Skin epidermis (tissue), 12 donors: ENCODE results near the gene CXCR6.
"Not testable (repeated sequence)": the region's sequence is repeated elsewhere in the genome, so short reads cannot be mapped to it uniquely, and the experiment has no call there.

ENCODE experiments used
- H3K27ac ChIP-seq, 21 experiments: fragments of 200-600 bp; sonication (generic) in 11 of 21; one replicate each; pipeline ENCODE4 v1.5.0; 2020; ENCODE audit warnings: mild to moderate bottlenecking in 3 of 21, inconsistent platforms in 2 of 21, moderate library complexity in 2 of 21
- H3K4me3 ChIP-seq, 7 experiments: fragments of 200-600 bp; sonication (generic) in 2 of 7; one replicate each; pipeline ENCODE4 v1.5.0; 2020; ENCODE audit warnings: inconsistent platforms in 2 of 7, mild to moderate bottlenecking in 2 of 7, moderate library complexity in 1 of 7

Gene CXCR6

DNA sequence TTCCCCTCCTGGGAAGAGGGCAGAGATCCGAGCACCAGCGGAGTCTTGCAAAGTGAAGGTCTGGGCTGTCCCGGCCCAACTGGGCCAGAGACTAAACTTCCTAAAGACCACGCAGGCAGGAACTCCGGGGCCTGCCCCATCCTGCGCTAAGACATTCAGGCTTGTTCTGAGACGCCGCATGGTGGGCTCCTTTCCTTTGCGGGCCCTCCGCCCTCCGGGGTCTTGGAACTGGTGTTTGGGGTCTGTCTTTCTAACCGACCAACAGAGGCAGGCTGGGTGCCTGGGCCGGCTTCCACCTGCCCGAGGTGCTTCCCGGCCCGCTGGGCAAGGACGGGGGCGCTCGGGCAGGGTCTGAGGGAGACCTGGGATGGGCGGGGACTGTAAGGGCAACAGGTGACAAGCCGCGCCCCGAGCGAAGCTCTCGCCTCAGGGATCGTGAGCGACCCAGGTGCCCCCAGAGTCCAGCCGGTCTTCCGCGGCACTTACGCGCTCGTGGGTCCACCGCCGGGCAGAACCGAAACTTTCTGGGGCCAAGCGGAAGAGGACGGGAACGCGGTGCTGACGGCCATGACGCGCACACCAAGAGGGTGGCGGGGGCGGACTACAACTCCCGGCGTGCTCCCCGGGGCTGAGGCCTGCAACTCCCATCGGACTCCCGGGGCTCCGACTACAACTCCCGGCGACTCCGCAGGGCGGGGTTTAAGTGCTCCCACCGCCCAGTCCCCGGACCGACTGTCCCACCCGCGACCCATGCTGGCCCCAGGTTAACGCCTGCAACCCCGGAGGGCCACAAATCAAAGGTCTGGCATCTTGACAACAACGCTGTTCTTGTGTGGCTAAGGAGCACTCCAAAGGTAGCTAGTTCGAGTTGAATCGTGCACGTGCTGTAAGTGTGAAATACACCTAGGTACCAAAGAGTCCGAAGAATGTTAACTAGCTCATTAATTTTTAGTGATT is 52.2 kb downstream of the CXCR6 start, which contains the start of gene FYCO1:
TSS of gene FYCO1 (minus strand) at position 589 of the 957 bp plus-strand sequence. CDS start 10,914 bp downstream, outside the sequence.
- peak within 1 kb of the TSS; percentile 74 to 99 (median 94) for H3K27ac ChIP-seq
- peak within 1 kb of the TSS; percentile 59 to 93 (median 75) for H3K4me3 ChIP-seq

DNA sequence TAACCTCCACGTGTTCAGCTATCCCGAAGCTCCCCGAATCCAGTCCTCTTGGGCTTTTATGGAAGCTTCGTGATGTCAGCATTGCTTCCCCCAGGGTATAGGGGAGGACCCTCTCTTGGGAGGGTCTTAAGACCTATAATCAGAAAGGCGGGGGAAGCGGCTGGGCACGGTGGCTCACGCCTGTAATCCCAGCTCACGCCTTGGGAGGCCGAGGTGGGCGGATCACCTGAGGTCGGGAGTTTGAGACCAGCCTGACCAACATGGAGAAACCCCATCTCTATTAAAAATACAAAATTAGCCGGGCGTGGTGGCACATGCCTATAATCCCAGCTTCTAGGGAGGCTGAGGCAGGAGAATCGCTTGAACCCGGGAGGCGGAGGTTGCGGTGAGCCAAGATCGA is 54.2 kb downstream of the CXCR6 start:
- H3K27ac ChIP-seq, H3K4me3 ChIP-seq: not testable (repeated sequence)

DNA sequence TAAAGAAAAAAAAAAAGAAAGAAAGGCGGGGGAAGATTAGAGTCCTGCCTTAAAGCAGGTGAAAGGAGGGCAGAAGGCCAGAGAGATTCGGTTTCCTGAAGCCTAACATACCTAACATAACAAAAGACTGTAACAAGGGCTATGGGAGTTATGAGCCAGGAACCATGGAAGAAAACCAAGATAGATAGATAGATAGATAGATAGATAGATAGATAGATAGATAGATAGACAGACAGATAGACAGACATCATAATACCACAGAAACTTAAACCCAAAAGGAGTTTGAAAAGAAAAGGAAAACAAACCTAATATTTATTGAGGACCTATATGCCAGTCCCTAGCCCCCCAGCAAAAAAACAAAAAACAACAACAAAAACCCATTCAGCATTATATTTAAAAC is 54.7 kb downstream of the CXCR6 start:
- Histone ChIP-seq H3K4me3 (no peak overlapping the region), H3K27ac (no peak overlapping the region)
